CD14-positive monocyte (primary cell): ENCODE results near the gene EXT2. TPM values are rescaled to one million over a fixed set of nuclear protein-coding genes. Genes with fewer than 3 reads are reported as not detected.

Source experiments
- DNase-seq, 3 donors: peaks; one replicate each; pipeline ENCODE4 v3.0.0-alpha.2; 2011 to 2022
- H2AFZ ChIP-seq: 2 replicates; pipeline ENCODE4 v1.6.0; 2012; ENCODE audit warnings: mild to moderate bottlenecking, low read depth, low read length, inconsistent platforms; ENCODE audit not compliant: insufficient read depth, poor library complexity, severe bottlenecking
- H3K27ac ChIP-seq, 2 donors: 1 replicate in 1 of 2; 2 replicates in 1 of 2; pipeline ENCODE4 v1.5.1; 2012 to 2013; ENCODE audit warnings: low read length in 2 of 2, control low read depth in 1 of 2, inconsistent platforms in 1 of 2, low read depth in 1 of 2, mild to moderate bottlenecking in 1 of 2
- H3K27me3 ChIP-seq, 2 donors: one replicate each; pipeline versions ENCODE4 v1.6.0 to v1.6.1; 2011 to 2013; ENCODE audit warnings: low read length in 2 of 2; ENCODE audit not compliant: control insufficient read depth in 2 of 2, insufficient read depth in 2 of 2
- H3K36me3 ChIP-seq, 2 donors: replicated peaks in 1 of 2; 1 replicate in 1 of 2; 2 replicates in 1 of 2; pipeline versions ENCODE4 v1.5.1 to v1.6.1; 2012 to 2013; ENCODE audit warnings: low read length in 2 of 2, control low read depth in 1 of 2, inconsistent platforms in 1 of 2, mild to moderate bottlenecking in 1 of 2; ENCODE audit not compliant: insufficient read depth in 2 of 2, control insufficient read depth in 1 of 2
- H3K4me1 ChIP-seq, 2 donors: 1 replicate in 1 of 2; 2 replicates in 1 of 2; pipeline versions ENCODE4 v1.5.1 to v1.6.1; 2012 to 2013; ENCODE audit warnings: low read length in 2 of 2, control low read depth in 1 of 2, inconsistent platforms in 1 of 2, mild to moderate bottlenecking in 1 of 2, moderate library complexity in 1 of 2; ENCODE audit not compliant: insufficient read depth in 2 of 2, control insufficient read depth in 1 of 2
- H3K4me2 ChIP-seq: replicated peaks from 2 replicates; pipeline ENCODE3; 2012; ENCODE audit warnings: low read length, moderate library complexity, mild to moderate bottlenecking; ENCODE audit not compliant: poor library complexity, severe bottlenecking; ENCODE audit errors: extremely low read depth
- H3K4me3 ChIP-seq, 3 experiments: fragments of 200-600 bp in 1 of 3; sonication (generic) in 1 of 3; replicated peaks in 1 of 3; 1 replicate in 2 of 3; 2 replicates in 1 of 3; pipeline ENCODE4 v1.5.1; 2011 to 2013; ENCODE audit warnings: low read length in 3 of 3, mild to moderate bottlenecking in 3 of 3, control low read depth in 2 of 3, low read depth in 2 of 3, inconsistent platforms in 1 of 3, moderate library complexity in 1 of 3
- H3K79me2 ChIP-seq: 2 replicates; pipeline ENCODE4 v1.6.0; 2012; ENCODE audit warnings: mild to moderate bottlenecking, control low read depth, inconsistent platforms, low read length, moderate library complexity; ENCODE audit not compliant: insufficient read depth
- H3K9ac ChIP-seq: 2 replicates; pipeline ENCODE4 v1.6.0; 2017; ENCODE audit warnings: low read length, mild to moderate bottlenecking; ENCODE audit not compliant: insufficient read depth, poor library complexity, severe bottlenecking
- H3K9me3 ChIP-seq, 2 donors: replicated peaks in 1 of 2; 1 replicate in 1 of 2; 2 replicates in 1 of 2; pipeline versions ENCODE4 v1.5.1 to v1.6.1; 2012 to 2013; ENCODE audit warnings: low read length in 2 of 2, control low read depth in 1 of 2; ENCODE audit not compliant: control insufficient read depth in 1 of 2, insufficient read depth in 1 of 2
- H4K20me1 ChIP-seq: 2 replicates; pipeline ENCODE4 v1.6.0; 2012; ENCODE audit warnings: mild to moderate bottlenecking, low read length, control low read depth, moderate library complexity; ENCODE audit not compliant: insufficient read depth
- H3K27ac Mint-ChIP-seq, 7 donors: one replicate each; pipeline ENCODE4 v1.8.0; 2020; ENCODE audit warnings: mild to moderate bottlenecking in 7 of 7, mixed read lengths in 7 of 7, moderate library complexity in 6 of 7, inconsistent platforms in 2 of 7
- H3K27me3 Mint-ChIP-seq, 3 donors: one replicate each; pipeline ENCODE4 v1.8.0; 2021 to 2022; ENCODE audit warnings: low read depth in 3 of 3, mild to moderate bottlenecking in 3 of 3, mixed read lengths in 3 of 3, moderate library complexity in 3 of 3, inconsistent platforms in 1 of 3
- H3K36me3 Mint-ChIP-seq, 2 donors: one replicate each; pipeline ENCODE4 v1.8.0; 2020; ENCODE audit warnings: mixed read lengths in 2 of 2, inconsistent platforms in 1 of 2, mild to moderate bottlenecking in 1 of 2
- H3K4me1 Mint-ChIP-seq: one replicate; pipeline ENCODE4 v1.8.0; 2020; ENCODE audit warnings: mild to moderate bottlenecking, mixed read lengths
- H3K4me3 Mint-ChIP-seq, 2 donors: one replicate each; pipeline ENCODE4 v1.8.0; 2020; ENCODE audit warnings: mild to moderate bottlenecking in 2 of 2, mixed read lengths in 2 of 2, moderate library complexity in 1 of 2
- H3K9me3 Mint-ChIP-seq, 7 donors: one replicate each; pipeline ENCODE4 v1.8.0; 2020 to 2022; ENCODE audit warnings: mixed read lengths in 7 of 7, mild to moderate bottlenecking in 6 of 7, moderate library complexity in 6 of 7, inconsistent platforms in 2 of 7
- WGBS: methylation state at CpG from one replicate; pipeline ENCODE4 v1.1.5; 2013; ENCODE audit warnings: missing lambda C conversion rate; ENCODE audit not compliant: insufficient coverage; 5-methylcytosine and 5-hydroxymethylcytosine counted together
- intact Hi-C, 2 donors: fragments of 100-400 bp; cut with micrococcal nuclease; formaldehyde crosslinking; loops; one replicate each; pipeline versions ENCODE4 v1.15.0 to v1.15.1; 2023
- polyA plus RNA-seq, 3 donors: library from polyadenylated mRNA; depleted of rRNA in 1 of 3; unstranded in 2 of 3; stranded (reverse) in 1 of 3; fragments of 300-500 nt in 2 of 3; fragments of >200 nt in 1 of 3; fragmentation: Illumina TruSeq in 2 of 3; gene quantifications; 1 replicate in 2 of 3; 2 replicates in 1 of 3; pipeline ENCODE4 v1.2.3, GENCODE V29; 2012 to 2021
- TF ChIP-seq, protein P1 (sequence below): fragments of 200-600 bp; IDR thresholded peaks from one replicate; pipeline ENCODE4 v1.8.0; 2022; ENCODE audit warnings: antibody characterized with exemption, mild to moderate bottlenecking

The EXT2 gene
- polyA plus RNA-seq, 3 donors: 17.2 to 41.1 (median 34.2) TPM

DNA sequence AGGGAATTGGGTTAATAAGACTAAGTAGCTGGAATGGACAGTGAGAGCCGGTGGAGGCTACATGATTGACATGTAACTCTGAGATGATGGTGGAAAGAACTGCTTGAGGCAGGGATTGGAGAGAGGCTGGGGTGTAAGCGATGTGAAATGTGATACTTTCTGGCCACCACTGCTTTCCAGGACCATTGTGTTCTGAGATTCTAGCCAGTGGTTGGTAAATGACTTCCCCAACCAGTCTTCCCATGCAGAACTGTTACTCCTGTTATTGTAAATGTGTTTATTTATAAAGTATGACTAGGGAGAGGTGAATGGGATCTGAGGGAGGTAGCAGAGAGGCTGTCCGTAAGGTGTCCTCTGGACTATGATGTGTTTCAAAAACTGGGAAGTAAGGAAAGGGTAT, 18.1 kb downstream of the EXT2 start:
- Histone ChIP-seq H3K9ac (no peak overlapping the region), H3K4me2 (no peak overlapping the region), H2AFZ (no peak overlapping the region), H3K36me3 (peaks cover 34 to 83% of the 10 kb centered on the region in 2 donors), H3K27ac (no peak overlapping the region), H3K4me1 (peaks cover 4 to 8% of the 10 kb centered on the region in 2 donors), H3K79me2 (no peaks in the 10 kb centered on the region), H4K20me1 (no peaks in the 10 kb centered on the region), H3K4me3 (no peak overlapping the region), H3K9me3 (no peaks in the 10 kb centered on the region), H3K27me3 (no peaks in the 10 kb centered on the region)
- no peak overlapping the region for H3K4me3 Mint-ChIP-seq
- TF ChIP-seq, protein P1, sequence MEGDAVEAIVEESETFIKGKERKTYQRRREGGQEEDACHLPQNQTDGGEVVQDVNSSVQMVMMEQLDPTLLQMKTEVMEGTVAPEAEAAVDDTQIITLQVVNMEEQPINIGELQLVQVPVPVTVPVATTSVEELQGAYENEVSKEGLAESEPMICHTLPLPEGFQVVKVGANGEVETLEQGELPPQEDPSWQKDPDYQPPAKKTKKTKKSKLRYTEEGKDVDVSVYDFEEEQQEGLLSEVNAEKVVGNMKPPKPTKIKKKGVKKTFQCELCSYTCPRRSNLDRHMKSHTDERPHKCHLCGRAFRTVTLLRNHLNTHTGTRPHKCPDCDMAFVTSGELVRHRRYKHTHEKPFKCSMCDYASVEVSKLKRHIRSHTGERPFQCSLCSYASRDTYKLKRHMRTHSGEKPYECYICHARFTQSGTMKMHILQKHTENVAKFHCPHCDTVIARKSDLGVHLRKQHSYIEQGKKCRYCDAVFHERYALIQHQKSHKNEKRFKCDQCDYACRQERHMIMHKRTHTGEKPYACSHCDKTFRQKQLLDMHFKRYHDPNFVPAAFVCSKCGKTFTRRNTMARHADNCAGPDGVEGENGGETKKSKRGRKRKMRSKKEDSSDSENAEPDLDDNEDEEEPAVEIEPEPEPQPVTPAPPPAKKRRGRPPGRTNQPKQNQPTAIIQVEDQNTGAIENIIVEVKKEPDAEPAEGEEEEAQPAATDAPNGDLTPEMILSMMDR: no peak
- 100% methylated on average over 2 of the region's 3 CpGs for WGBS
- no peaks in the 10 kb centered on the region for H3K9me3 Mint-ChIP-seq
- peaks cover 59 to 71% of the 10 kb centered on the region in 2 donors for H3K36me3 Mint-ChIP-seq
- H3K27me3 Mint-ChIP-seq: no peaks in the 10 kb centered on the region
- peaks cover 13% of the 10 kb centered on the region for H3K4me1 Mint-ChIP-seq
- intact Hi-C loops: no loop called here
- no peak overlapping the region for H3K27ac Mint-ChIP-seq
- DNase-seq: no peak

DNA sequence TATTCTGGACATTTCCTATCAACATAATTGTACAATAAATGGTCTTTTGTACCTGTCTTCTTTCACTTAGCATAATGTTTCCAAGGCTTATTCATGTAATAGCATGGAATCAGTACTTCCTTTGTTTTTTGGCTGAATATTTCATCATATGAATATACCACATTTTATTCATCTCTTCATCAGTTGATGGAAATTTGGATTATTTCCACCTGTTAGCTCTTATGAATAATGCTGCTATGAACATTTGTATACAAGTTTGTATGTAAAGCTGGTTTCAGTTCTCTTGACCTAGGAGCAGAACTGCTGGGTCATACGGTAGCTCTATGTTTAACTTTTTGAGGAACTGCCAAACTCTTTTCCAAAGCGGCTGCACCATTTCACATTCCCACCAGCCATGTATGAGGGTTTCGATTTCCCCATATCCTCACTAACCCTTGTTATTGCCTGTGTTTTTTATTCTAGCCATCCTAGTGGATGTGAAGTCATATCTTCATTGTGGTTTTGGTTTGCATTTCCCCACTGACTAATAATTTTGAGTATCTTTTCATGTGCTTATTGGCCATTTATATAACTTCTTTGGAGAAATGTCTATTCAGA, 20.9 kb downstream of the EXT2 start:
- peaks cover 9% of the 10 kb centered on the region for H3K4me1 Mint-ChIP-seq
- peak overlapping the region in 3 of 7 donors; percentile 3 to 49 (median 8) for H3K27ac Mint-ChIP-seq
- Histone ChIP-seq H3K9me3 (no peaks in the 10 kb centered on the region), H3K4me3 (no peak overlapping the region), H3K9ac (no peak overlapping the region), H3K36me3 (peaks cover 34 to 86% of the 10 kb centered on the region in 2 donors), H3K4me1 (peaks cover 4 to 8% of the 10 kb centered on the region in 2 donors), H3K79me2 (no peaks in the 10 kb centered on the region), H3K27me3 (no peaks in the 10 kb centered on the region), H3K27ac (no peak overlapping the region), H4K20me1 (no peaks in the 10 kb centered on the region), H2AFZ (no peak overlapping the region), H3K4me2 (no peak overlapping the region)
- no peak overlapping the region for H3K4me3 Mint-ChIP-seq
- no CpG with 5 or more reads among the region's 3 CpGs for WGBS
- TF ChIP-seq, protein P1: no peak
- no peaks in the 10 kb centered on the region for H3K9me3 Mint-ChIP-seq
- peak; percentile 10 to 35 (median 18) for DNase-seq
- intact Hi-C loops: no loop called here
- H3K36me3 Mint-ChIP-seq: peaks cover 62 to 70% of the 10 kb centered on the region in 2 donors
- H3K27me3 Mint-ChIP-seq: no peaks in the 10 kb centered on the region
